Osteocyte (in vitro differentiated cells): ENCODE measurements around the gene ZBTB37. TPM values are rescaled to one million over a fixed set of nuclear protein-coding genes. Genes with fewer than 3 reads are reported as not detected.

Experiments used
- DNase-seq: peaks from one replicate; pipeline ENCODE4 v3.0.0; 2021; ENCODE audit warnings: mixed read lengths; ENCODE audit not compliant: unreplicated experiment; ENCODE audit errors: extremely low spot score
- H3K27ac Mint-ChIP-seq: one replicate; pipeline ENCODE4 v1.8.0; 2021; ENCODE audit warnings: mild to moderate bottlenecking, mixed read lengths; ENCODE audit not compliant: unreplicated experiment
- H3K27me3 Mint-ChIP-seq: one replicate; pipeline ENCODE4 v1.8.0; 2021; ENCODE audit warnings: mixed read lengths; ENCODE audit not compliant: unreplicated experiment
- H3K36me3 Mint-ChIP-seq: one replicate; pipeline ENCODE4 v1.8.0; 2021; ENCODE audit warnings: mixed read lengths; ENCODE audit not compliant: unreplicated experiment
- H3K4me1 Mint-ChIP-seq: one replicate; pipeline ENCODE4 v1.8.0; 2021; ENCODE audit warnings: mixed read lengths; ENCODE audit not compliant: unreplicated experiment
- H3K4me3 Mint-ChIP-seq: one replicate; pipeline ENCODE4 v1.8.0; 2021; ENCODE audit warnings: mild to moderate bottlenecking, moderate library complexity, mixed read lengths; ENCODE audit not compliant: unreplicated experiment
- H3K9me3 Mint-ChIP-seq: one replicate; pipeline ENCODE4 v1.8.0; 2021; ENCODE audit warnings: mixed read lengths; ENCODE audit not compliant: unreplicated experiment
- long read RNA-seq: library from polyadenylated mRNA; unstranded; transcript quantifications from one replicate; pipeline ENCODE4 v2.0.0, GENCODE V29; 2021
- total RNA-seq: library from RNA; stranded (reverse); gene quantifications from 2 replicates; pipeline ENCODE4 v1.2.1, GENCODE V29; 2021
- TF ChIP-seq, protein P1 (sequence below): fragments of 200-600 bp; sonication (generic); IDR thresholded peaks from 2 replicates; pipeline ENCODE4 v1.5.0; 2021; ENCODE audit warnings: antibody characterized with exemption, mild to moderate bottlenecking, moderate library complexity

Gene ZBTB37
- total RNA-seq, result 15.0 and 15.3 TPM in 2 replicates
- long read RNA-seq, partial matches to known transcripts, result 2 of 26 reads
- long read RNA-seq, other reads (novel, unspliced or antisense), result 22 of 26 reads

DNA sequence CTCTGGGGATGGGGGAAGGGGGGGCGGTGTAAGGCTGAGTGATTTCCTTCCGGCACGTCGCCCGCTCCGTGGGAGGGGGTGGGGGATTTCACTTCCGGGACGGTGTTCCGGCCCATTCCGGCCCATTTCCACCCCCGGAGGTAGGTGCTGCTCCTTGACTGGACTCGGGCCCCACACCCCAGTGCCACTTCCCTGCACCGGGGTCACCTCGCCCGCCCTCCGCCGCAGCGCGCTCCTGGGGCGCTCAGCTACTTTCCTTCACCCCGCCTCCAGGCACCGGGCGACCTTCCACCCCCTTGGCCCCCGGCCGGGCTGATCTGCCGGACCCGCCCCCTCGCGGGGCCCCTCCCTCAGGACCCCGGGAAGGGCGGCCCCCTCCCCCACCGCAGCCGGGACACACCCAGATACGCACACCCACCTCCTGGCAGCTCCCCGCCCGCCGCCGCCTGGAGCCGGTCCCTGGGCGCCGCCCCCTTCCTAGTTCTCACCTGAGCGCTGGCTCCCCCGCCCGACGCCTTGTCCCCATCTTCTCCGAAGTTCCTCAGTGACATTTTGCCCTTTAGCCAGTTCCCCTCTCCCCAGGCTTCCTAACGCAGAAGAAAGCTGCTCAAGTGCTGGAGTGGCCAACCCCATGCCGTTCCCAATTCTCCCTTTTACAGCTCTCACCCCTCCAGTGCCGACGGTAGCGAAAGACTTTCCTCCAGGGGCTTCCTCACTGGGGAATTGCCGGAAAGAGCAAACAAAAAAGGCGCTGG lies at the start of gene ZBTB37:
ZBTB37 (plus strand) TSS at position 115 of the 755 bp plus-strand sequence. CDS start 1,846 bp downstream, outside the sequence.
- H3K36me3 Mint-ChIP-seq, result peaks cover 52% of the 10 kb centered on the region

GRCh38 chr1:173818459-173818858 lies 49.7 kb upstream of the ZBTB37 start:
- Mint-ChIP-seq H3K27me3 (no peaks in the 10 kb centered on the region), H3K36me3 (peaks cover 16% of the 10 kb centered on the region), H3K4me1 (peaks cover 24% of the 10 kb centered on the region), H3K9me3 (peaks cover 4% of the 10 kb centered on the region), H3K27ac (no peak overlapping the region), H3K4me3 (no peak overlapping the region)
- TF ChIP-seq, protein P1, sequence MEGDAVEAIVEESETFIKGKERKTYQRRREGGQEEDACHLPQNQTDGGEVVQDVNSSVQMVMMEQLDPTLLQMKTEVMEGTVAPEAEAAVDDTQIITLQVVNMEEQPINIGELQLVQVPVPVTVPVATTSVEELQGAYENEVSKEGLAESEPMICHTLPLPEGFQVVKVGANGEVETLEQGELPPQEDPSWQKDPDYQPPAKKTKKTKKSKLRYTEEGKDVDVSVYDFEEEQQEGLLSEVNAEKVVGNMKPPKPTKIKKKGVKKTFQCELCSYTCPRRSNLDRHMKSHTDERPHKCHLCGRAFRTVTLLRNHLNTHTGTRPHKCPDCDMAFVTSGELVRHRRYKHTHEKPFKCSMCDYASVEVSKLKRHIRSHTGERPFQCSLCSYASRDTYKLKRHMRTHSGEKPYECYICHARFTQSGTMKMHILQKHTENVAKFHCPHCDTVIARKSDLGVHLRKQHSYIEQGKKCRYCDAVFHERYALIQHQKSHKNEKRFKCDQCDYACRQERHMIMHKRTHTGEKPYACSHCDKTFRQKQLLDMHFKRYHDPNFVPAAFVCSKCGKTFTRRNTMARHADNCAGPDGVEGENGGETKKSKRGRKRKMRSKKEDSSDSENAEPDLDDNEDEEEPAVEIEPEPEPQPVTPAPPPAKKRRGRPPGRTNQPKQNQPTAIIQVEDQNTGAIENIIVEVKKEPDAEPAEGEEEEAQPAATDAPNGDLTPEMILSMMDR, result no peak
- no peak for DNase-seq

More for the DNA sequence above, at the start of gene ZBTB37:
- Mint-ChIP-seq H3K4me1 (peaks cover 44% of the 10 kb centered on the region), H3K27me3 (no peaks in the 10 kb centered on the region), H3K4me3 (peak within 1 kb of the TSS; percentile 87), H3K9me3 (no peaks in the 10 kb centered on the region), H3K27ac (peak within 1 kb of the TSS; percentile 92)
- TF ChIP-seq, protein P1, result no peak
- DNase-seq, result peak; percentile 92

- H3K4me3 Mint-ChIP-seq, result no peak overlapping the region
- peaks cover 7% of the 10 kb centered on the region for H3K36me3 Mint-ChIP-seq
- H3K27me3 Mint-ChIP-seq, result no peaks in the 10 kb centered on the region
- H3K4me1 Mint-ChIP-seq, result peaks cover 42% of the 10 kb centered on the region
- no peaks in the 10 kb centered on the region for H3K9me3 Mint-ChIP-seq
- no peak for DNase-seq
- no peak overlapping the region for H3K27ac Mint-ChIP-seq
- TF ChIP-seq, protein P1, result no peak
Observed at GRCh38 chr1:173821680-173822079, 46.5 kb upstream of the ZBTB37 start.

GRCh38 chr1:173823781-173824314 lies 44.3 kb upstream of the ZBTB37 start:
- Mint-ChIP-seq H3K27ac (peak overlapping the region; percentile 100), H3K36me3 (no peaks in the 10 kb centered on the region), H3K4me3 (peak overlapping the region; percentile 97), H3K27me3 (no peaks in the 10 kb centered on the region), H3K4me1 (peaks cover 49% of the 10 kb centered on the region), H3K9me3 (no peaks in the 10 kb centered on the region)
- TF ChIP-seq, protein P1, result no peak
- DNase-seq, result no peak

GRCh38 chr1:173824315-173825081 lies 43.7 kb upstream of the ZBTB37 start, which contains the start of the genes CENPL and DARS2:
TSS of gene CENPL (minus strand) at chr1:173824883. CDS start at chr1:173811299, 13,584 bp downstream.
TSS of gene DARS2 (plus strand) at chr1:173824673. CDS start at chr1:173825230, 557 bp downstream.
- Mint-ChIP-seq H3K9me3 (no peaks in the 10 kb centered on the region), H3K4me1 (peaks cover 49% of the 10 kb centered on the region)

More at GRCh38 chr1:173824315-173825081, 43.7 kb upstream of the ZBTB37 start, which contains the start of the genes CENPL and DARS2:
- Mint-ChIP-seq H3K4me3 (peak within 1 kb of the TSS; percentile 97), H3K27me3 (no peaks in the 10 kb centered on the region), H3K27ac (peak within 1 kb of the TSS; percentile 100), H3K36me3 (no peaks in the 10 kb centered on the region)
- DNase-seq, result peak; percentile 97
- TF ChIP-seq, protein P1, result no peak
